Stimulated activated CD8-positive, alpha-beta memory T cell treated with anti-CD3 and anti-CD28 coated beads, Interleukin-7, amount 100 ng/mL, for 48 hours (primary cell): ENCODE results near the gene SLC20A1.
"Not testable (repeated sequence)": the region's sequence is repeated elsewhere in the genome, so short reads cannot be mapped to it uniquely, and the experiment has no call there.

Experiments used
- DNase-seq, 2 donors: peaks; one replicate each; pipeline ENCODE4 v3.0.0-alpha.2; 2020; ENCODE audit warnings: low read depth in 1 of 2; ENCODE audit errors: extremely low read depth in 1 of 2

Gene SLC20A1

GRCh38 chr2:112645310-112646101 lies at the start of gene SLC20A1:
TSS of gene SLC20A1 (plus strand) at chr2:112645939. CDS start at chr2:112646829, 890 bp downstream.
- DNase-seq: peak; percentile 91 to 99

- no peak for DNase-seq
Measured at GRCh38 chr2:112597537-112598322, 48.0 kb upstream of the SLC20A1 start.

- no peak for DNase-seq
Measured at GRCh38 chr2:112600634-112601033, 45.1 kb upstream of the SLC20A1 start.

GRCh38 chr2:112601754-112602153 lies 44.0 kb upstream of the SLC20A1 start:
- no peak for DNase-seq

GRCh38 chr2:112602917-112603316 lies 42.8 kb upstream of the SLC20A1 start:
- no peak for DNase-seq

- DNase-seq: no peak
Measured at GRCh38 chr2:112603731-112604130, 42.0 kb upstream of the SLC20A1 start.

- no peak for DNase-seq
Measured at GRCh38 chr2:112604952-112605351, 40.8 kb upstream of the SLC20A1 start.

- DNase-seq: no peak
Measured at GRCh38 chr2:112605926-112606325, 39.8 kb upstream of the SLC20A1 start.

GRCh38 chr2:112606547-112606946 lies 39.2 kb upstream of the SLC20A1 start:
- DNase-seq: no peak

GRCh38 chr2:112607680-112608438 lies 37.9 kb upstream of the SLC20A1 start:
- DNase-seq: no peak

- DNase-seq: not testable (repeated sequence)
Measured at GRCh38 chr2:112609320-112609719, 36.4 kb upstream of the SLC20A1 start.

- DNase-seq: not testable (repeated sequence)
Measured at GRCh38 chr2:112612283-112612682, 33.5 kb upstream of the SLC20A1 start.

- DNase-seq: no peak
Measured at GRCh38 chr2:112614201-112614840, 31.4 kb upstream of the SLC20A1 start.

- no peak for DNase-seq
Measured at GRCh38 chr2:112615051-112615450, 30.7 kb upstream of the SLC20A1 start.

- not testable (repeated sequence) for DNase-seq
Measured at GRCh38 chr2:112615798-112616197, 29.9 kb upstream of the SLC20A1 start.

GRCh38 chr2:112618383-112618782 lies 27.4 kb upstream of the SLC20A1 start:
- no peak for DNase-seq

- DNase-seq: no peak
Measured at GRCh38 chr2:112621790-112622527, 23.8 kb upstream of the SLC20A1 start.

- DNase-seq: no peak
Measured at GRCh38 chr2:112622528-112622849, 23.2 kb upstream of the SLC20A1 start.

- DNase-seq: peak; percentile 55 to 80
Measured at GRCh38 chr2:112623913-112624777, 21.6 kb upstream of the SLC20A1 start.
